ENCODE data around the gene SMG9. TPM values are rescaled to one million over a fixed set of nuclear protein-coding genes. Genes with fewer than 3 reads are reported as not detected.
A peak's percentile ranks its signal among the peaks of the same experiment; 100 is the strongest.

Gene SMG9
- total RNA-seq, 1 experiment from 2014 or later: 49.9 TPM

GRCh38 chr19:43798546-43799409 is 44.0 kb upstream of the SMG9 start:
- peak; percentile 90 for ATAC-seq
- H3K4me3 ChIP-seq (ENCODE audit: low read depth in 2 of 2, low read length in 2 of 2): peak overlapping the region; percentile 42 to 57
- POLR2A ChIA-PET: no interaction called here
- no peaks in the 10 kb centered on the region for H3K4me1 ChIP-seq (ENCODE audit: control insufficient read depth, insufficient read depth, low read length)
- H3K27ac ChIP-seq (ENCODE audit: low read length): no peak overlapping the region
- CTCF ChIA-PET: interaction anchor here (0.6 to 0.8 kb wide), 2 partner anchors 10 to 175 kb away, joined by 3 to 4 read pairs; no protein-coding TSS in a partner anchor
- no peaks in the 10 kb centered on the region for H3K9me3 ChIP-seq (ENCODE audit: control insufficient read depth, insufficient read depth, low read depth, low read length)
- H3K36me3 ChIP-seq (ENCODE audit: control insufficient read depth, insufficient read depth, low read length): no peaks in the 10 kb centered on the region
- no peak for DNase-seq (ENCODE audit: low read depth, low spot score)
- intact Hi-C loops (cut with micrococcal nuclease; ENCODE audit: unreplicated experiment): no loop called here
- in situ Hi-C loops (cut with HindIII; ENCODE audit: low pct_unique_long_range_greater_than_20kb, low sequenced_read_pairs): no loop called here
- no TSS peak for BruUV-seq (replicated peaks)
- no peaks in the 10 kb centered on the region for H3K27me3 ChIP-seq (ENCODE audit: control insufficient read depth, insufficient read depth, low read length)
- TF ChIP-seq POLR2AphosphoS5 (IDR thresholded peaks at IDR 0.05; ENCODE audit: low read depth, low read length): no peak
- no peak for TF ChIP-seq SIN3A (IDR thresholded peaks at IDR 0.05; ENCODE audit: borderline replicate concordance, insufficient read depth, low read depth, low read length)
- no peak for TF ChIP-seq TCF7L2 (IDR thresholded peaks at IDR 0.05; ENCODE audit: low read depth, low read length)
- TF ChIP-seq CTCF (IDR thresholded peaks at IDR 0.05): no peak
- no peak for TF ChIP-seq REST (IDR thresholded peaks at IDR 0.05; ENCODE audit: insufficient read depth in 1 of 2, low read depth in 2 of 2, low read length in 1 of 2)

DNA sequence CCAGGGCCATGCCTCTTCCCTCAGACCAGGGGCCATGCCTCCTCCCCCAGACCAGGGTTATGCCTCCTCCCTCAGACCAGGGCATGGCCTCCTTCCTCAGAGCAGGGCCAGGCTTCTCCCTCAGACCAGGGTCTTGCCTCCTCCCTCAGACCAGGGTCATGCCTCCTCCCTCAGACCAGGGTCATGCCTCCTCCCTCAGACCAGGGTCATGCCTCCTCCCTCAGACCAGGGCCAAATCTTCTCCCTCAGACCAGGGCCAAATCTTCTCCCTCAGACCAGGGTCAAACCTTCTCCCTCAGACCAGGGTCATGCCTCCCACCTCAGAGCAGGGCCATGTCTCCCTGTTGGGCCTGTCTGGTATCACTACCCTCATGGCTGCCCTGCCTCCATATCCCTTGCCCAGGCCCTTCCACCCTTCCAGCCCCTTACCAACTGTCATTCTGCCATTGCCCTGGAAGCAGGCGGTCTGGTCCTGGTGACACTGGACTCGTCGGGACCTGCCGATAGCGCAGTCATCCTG is 43.3 kb upstream of the SMG9 start:
- no TSS peak for BruUV-seq (replicated peaks)
- no peaks in the 10 kb centered on the region for H3K9me3 ChIP-seq (ENCODE audit: control insufficient read depth, insufficient read depth, low read depth, low read length)
- no peak overlapping the region for H3K27ac ChIP-seq (ENCODE audit: low read length)
- DNase-seq (ENCODE audit: low read depth, low spot score) (no peak), ATAC-seq (no peak; the same call in none of the 2 replicates)
- in situ Hi-C loops (cut with HindIII; ENCODE audit: low pct_unique_long_range_greater_than_20kb, low sequenced_read_pairs): no loop called here
- POLR2A ChIA-PET: no interaction called here
- CTCF ChIA-PET: no interaction called here
- no peaks in the 10 kb centered on the region for H3K36me3 ChIP-seq (ENCODE audit: control insufficient read depth, insufficient read depth, low read length)
- TF ChIP-seq REST (IDR thresholded peaks at IDR 0.05; ENCODE audit: insufficient read depth in 1 of 2, low read depth in 2 of 2, low read length in 1 of 2) (no peak), POLR2AphosphoS5 (IDR thresholded peaks at IDR 0.05; ENCODE audit: low read depth, low read length) (no peak), TCF7L2 (IDR thresholded peaks at IDR 0.05; ENCODE audit: low read depth, low read length) (no peak), CTCF (IDR thresholded peaks at IDR 0.05) (no peak), SIN3A (IDR thresholded peaks at IDR 0.05; ENCODE audit: borderline replicate concordance, insufficient read depth, low read depth, low read length) (no peak)
- peak overlapping the region; percentile 42 to 57 for H3K4me3 ChIP-seq (ENCODE audit: low read depth in 2 of 2, low read length in 2 of 2)
- H3K27me3 ChIP-seq (ENCODE audit: control insufficient read depth, insufficient read depth, low read length): no peaks in the 10 kb centered on the region
- no peaks in the 10 kb centered on the region for H3K4me1 ChIP-seq (ENCODE audit: control insufficient read depth, insufficient read depth, low read length)
- intact Hi-C loops (cut with micrococcal nuclease; ENCODE audit: unreplicated experiment): no loop called here
